ENCODE data around the gene PLOD2.

The PLOD2 gene

DNA sequence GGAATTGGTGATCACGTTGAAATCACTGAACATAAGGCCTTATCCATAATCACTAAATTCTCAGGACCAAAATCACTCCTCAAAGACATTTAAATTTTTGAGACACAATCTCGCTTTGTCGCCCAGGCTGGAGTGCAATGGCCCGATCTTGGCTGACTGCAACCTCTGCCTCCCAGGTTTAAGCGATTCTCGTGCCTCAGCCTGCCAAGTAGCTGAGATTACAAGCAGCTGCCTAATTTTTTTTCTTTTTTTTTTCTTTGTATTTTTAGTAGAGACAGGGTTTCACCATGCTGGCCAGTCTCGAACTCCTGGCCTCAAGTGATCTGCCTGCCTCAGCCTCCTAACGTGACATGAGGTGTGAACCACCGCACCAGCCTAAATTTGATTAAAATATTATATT lies 61.7 kb downstream of the PLOD2 start:
- DNase-seq (ENCODE audit: low spot score): no peak

DNA sequence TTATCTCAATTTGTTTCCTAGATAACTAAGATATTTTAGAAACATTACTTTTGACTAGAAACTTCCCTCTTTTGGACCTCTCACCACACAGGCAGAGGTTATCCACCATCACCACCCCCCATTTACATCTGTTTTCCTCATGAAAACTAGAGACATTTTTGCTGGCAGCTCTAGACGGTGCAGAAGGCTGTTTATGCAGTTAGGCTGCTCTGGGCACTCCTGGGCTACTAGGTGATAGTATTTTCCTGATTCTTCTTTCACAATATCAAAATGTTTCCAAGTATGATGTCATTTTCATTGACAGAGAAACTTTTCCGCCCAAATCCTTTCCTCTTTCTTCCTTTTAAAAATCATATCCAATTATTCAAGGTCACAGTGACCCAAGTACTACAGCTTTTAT lies 67.1 kb downstream of the PLOD2 start:
- no peak for DNase-seq (ENCODE audit: low spot score)

DNA sequence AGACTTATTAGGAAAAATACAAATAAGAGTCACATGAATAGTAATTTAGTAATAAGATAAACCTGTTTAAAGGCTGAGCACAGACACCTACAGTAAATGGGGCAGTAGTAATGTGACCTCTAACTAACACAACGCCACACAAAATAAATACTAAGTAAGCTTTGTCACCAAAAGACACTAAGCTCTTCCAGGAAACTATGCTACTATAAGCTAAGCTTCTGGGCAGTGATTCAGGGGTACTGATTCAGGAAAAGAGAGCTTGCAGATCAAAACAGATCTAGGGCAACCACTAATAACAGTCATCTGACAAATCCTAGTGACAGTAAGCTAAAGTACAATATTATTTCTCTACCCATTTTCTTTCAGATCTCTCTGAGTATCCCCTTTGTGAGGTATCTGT lies 68.8 kb downstream of the PLOD2 start:
- no peak for DNase-seq (ENCODE audit: low spot score)

DNA sequence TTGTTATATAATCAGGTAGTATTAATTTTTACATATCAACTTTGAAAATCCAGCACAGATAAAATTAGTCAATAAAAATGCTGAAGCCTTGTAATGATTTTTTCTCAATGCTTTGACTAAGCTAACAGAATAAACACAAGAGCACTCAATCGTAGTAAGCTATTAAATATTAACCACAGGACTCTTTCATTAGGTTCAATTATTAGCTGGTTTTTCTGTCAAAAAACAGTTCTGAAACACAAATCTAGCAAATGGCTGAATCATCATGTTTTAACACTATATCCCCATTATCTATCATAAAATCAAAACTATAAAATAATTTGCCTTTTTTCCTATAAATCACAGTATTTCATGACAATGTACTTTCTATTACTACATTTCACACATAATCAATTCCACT lies 69.6 kb downstream of the PLOD2 start:
- no peak for DNase-seq (ENCODE audit: low spot score)

DNA sequence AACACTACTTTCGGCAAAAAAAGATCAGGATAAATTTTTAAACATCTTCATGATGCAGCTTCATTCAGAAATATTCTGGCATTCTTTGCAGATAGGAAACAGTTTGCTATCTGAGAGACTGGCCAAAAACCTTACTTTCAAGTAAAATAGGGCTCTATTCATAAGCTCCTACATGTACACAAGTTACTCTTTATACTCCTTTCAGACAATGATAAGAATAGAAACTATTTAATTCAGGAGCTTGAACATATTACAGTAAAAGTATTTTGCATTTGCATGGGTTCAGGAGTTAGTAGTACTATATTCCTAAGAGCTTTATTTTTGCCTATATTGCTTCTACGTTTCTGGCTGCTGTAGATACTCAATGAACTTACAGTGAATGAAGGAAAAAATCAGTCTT lies 70.5 kb downstream of the PLOD2 start:
- no peak for DNase-seq (ENCODE audit: low spot score)

DNA sequence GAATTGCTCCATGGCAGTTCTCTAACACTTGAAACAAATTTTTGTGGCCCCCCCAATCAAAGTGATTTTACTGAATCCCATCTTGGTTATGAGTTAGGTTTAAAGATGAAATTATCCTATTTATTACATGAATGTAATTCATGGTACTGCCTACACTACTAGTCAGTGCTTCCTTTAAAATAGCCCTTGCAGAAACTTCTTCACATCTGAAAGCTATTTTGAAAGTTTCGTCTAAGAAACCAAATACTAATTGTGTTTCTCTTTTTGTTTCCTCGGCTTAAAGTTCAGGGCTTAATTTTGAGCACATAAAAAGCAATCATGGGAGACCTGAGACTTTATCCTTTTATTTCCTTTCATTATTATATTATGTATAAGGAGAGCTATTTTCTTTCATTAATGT lies 72.1 kb downstream of the PLOD2 start:
- no peak for DNase-seq (ENCODE audit: low spot score)

DNA sequence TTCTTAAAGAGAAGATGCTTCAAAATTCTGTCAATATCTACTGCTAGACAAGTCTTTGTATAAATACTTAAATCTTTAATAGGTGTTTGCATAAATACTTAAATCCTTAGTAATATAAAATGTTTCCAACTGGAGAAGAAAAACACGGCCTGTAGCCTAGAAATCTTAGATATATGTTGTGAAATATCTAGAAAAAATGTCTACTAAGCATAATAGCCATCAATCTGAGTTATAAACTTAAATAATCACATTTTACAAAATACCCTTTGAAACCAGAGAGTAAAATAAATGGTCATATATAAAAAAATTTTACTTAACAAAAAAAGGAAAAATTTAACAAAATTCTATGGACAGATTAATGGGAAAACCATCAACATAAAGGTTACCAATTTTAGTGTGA lies 73.9 kb downstream of the PLOD2 start:
- no peak for DNase-seq (ENCODE audit: low spot score)

DNA sequence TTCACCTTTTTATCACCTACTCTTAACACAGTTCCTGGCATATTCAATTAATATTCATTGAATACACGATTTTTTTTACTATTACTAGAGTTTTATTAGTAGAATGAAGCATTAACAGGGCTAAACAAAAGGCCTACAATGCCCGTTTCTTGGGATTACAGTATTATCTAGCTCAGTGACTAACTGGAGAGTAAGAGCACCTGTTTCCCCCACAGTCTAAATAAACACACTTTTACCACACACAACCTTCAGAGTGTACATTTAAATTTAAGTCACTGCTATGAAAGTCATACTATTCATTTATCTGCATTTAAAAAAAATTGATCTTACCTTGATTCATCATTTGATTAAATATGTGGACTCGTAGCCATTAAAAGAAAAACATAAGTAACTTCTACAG lies 74.8 kb downstream of the PLOD2 start:
- no peak for DNase-seq (ENCODE audit: low spot score)

DNA sequence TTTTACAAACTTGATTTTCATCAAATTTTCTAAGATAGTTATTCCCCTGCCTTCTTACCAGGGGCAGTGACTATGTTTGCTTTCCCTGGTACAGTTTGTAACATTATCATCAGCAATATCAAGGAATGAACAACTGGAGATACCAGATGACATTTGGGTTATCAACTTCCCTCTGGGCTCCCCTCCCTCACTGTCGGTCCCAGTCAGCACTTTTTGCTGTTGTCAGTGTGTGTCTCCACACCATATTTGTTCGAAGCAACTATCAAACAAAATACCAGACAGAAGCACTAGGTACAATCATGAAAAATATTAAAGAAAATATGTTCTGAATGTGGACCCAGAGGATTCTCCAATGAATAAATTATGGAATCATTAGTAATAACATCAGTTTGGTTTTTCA lies 75.3 kb downstream of the PLOD2 start:
- no peak for DNase-seq (ENCODE audit: low spot score)

DNA sequence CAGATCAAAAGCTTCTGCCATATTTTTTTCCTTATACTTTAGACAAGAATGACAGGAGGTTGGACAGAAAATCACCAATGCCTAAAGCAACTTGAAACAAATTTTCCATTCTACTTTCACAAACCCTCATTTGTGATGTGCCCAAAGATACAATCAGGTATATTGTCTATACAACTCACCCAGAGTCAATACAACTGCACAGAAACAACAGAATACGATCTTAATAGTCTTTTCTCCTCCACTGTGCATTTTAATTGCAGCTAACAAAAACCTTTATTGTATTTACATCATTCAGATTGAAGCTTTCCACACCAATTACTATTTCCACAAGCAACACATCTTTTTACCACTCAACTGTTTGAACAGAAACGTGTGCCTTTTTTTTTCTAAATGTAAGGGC lies 80.4 kb downstream of the PLOD2 start:
- no peak for DNase-seq (ENCODE audit: low spot score)

DNA sequence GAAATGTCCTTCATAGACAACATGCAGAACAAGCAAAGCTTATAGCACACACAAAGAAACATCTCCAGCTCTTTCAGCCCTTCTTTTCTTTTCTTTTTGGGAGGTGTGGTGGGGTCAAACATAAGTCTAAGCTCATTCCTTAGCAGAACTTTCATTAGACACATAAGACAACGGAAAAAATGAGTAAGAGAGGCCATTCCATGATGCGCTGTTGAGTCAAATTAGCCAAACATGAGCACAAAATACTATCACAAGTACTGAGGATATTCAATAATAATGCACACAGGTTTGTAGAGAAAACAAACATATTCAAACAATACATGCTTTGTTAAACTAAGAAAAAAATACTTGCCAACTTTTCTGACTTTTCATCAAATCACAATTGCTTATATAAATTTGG lies 83.0 kb downstream of the PLOD2 start:
- DNase-seq (ENCODE audit: low spot score): no peak

DNA sequence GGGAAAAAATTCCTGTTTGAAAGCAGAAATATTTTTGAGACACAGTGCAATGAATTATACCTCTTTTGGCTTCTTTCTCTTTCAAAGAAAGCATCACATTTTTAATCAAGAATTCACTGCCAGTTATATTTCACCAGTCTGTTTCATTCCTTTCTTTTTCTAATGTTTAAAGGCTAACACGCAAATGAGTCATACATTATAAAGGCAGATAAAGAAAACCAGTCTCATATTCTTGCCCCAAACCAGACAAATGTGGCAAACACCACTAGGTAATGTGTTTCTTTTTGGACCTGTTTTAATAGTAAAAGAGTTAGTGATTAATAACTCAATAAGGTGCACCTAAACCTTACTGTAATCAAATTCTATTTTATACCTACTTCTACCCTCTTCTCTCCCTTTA lies 83.8 kb downstream of the PLOD2 start:
- no peak for DNase-seq (ENCODE audit: low spot score)

DNA sequence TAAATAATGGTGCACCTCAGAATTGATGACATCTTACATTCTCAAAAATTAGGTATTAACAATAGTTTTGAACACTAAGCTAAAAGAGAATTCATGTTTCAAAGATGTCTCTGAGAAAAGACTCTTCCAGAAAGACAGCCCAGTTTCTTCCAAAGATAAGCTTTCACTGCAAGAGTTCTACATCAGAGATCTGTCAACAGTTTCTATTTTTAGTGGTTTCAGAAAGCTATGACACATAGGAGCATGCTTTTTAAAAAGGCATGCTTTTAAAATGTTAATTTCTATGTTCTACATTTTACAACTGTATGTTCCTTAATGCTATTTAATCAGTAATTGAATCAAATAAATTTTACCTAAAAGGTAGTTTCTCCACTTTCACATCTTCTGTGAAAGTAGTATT lies 88.2 kb downstream of the PLOD2 start:
- DNase-seq (ENCODE audit: low spot score): no peak

DNA sequence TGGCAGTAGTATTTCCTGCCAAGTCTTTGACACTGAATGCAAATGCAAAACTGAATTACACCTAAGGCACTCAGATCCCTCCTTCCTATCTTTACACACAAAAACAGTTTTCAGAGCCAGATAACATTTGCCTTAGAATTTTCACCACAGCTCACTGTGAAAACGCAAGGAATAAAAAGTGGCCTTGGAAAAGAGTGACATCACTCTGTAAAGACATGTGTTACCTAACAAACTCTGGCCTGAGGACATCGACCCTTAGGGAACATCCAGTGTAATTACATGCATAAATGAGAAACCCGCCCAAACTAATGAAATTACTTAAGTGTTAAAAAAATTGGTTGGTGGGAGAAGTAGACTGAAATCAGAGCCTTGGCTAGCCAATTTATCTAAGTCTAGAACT lies 88.9 kb downstream of the PLOD2 start:
- no peak for DNase-seq (ENCODE audit: low spot score)

DNA sequence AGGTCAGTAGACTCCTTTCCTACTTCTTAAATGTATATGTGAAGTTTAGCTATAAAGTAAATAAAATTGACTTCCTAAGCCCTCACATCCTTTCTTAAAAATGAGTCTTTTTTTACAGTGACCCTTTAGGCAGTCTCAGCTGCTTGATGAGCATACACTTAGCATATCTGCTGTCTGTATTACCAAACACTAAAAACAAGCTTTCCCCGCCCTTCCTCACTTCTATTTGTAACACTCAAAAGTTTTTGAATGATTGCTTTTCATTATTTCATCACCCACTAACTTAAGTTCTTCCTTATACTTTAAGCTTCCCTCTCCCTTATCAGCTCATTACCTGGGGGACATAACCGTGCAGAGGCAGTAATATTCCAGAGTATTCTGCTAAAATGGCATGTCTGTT lies 89.4 kb downstream of the PLOD2 start:
- DNase-seq (ENCODE audit: low spot score): no peak

DNA sequence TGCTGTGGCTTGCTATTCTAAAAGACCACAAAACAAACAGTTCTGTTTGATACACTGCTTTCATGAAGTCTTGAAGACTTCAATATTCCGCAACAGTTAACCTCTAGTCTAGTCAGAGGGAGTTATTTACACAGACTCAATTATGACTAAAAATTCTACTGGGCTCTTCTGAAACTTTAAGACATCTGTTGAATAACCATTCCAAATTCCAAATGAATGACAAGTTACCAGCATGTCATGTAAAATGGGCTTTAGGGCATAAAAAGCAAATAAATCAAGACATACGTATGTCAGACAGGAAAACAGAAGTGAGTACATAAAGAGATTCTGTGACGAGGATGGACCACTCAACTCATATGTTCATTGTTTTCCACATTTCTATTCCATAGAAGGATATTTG lies 93.9 kb downstream of the PLOD2 start:
- no peak for DNase-seq (ENCODE audit: low spot score)

DNA sequence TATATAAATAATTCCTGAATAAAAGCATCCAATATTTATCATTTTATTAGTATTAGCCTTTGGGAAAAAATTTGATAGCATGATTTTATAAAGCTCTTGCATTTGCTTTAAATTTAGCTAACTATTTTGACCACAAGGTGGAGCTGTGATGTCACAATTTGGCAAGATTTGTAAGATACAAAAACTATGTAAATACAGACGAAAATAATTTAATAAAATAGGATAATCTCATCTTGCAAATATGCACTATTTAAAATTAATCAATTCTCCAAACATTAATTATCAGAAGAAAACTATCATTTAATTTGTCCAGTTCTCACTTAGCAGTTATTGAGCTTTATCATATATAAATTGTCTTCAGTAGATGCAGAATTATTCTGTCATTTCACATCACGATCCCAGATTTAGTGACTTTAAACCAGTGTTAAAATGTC lies 95.4 kb downstream of the PLOD2 start:
- no peak for DNase-seq (ENCODE audit: low spot score)

DNA sequence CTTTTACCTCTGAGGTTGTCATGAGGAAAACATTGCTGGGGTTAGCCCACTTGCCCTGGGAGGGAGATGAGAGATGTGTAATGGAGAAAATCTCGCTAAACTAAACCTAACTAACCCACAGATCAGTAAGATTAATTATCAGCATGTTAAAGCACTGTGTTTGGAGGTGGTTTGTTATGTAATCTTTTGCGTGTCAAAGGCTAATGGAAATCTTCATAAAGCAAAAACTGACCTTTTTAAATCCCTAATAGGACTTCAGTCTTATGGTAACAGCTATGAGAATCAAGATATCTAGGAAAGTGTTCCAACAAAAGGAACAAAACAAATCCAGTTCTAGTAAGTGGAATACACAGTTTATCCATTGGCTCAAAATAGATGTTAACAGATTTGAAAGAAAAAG lies 102.7 kb downstream of the PLOD2 start:
- no peak for DNase-seq (ENCODE audit: low spot score)

DNA sequence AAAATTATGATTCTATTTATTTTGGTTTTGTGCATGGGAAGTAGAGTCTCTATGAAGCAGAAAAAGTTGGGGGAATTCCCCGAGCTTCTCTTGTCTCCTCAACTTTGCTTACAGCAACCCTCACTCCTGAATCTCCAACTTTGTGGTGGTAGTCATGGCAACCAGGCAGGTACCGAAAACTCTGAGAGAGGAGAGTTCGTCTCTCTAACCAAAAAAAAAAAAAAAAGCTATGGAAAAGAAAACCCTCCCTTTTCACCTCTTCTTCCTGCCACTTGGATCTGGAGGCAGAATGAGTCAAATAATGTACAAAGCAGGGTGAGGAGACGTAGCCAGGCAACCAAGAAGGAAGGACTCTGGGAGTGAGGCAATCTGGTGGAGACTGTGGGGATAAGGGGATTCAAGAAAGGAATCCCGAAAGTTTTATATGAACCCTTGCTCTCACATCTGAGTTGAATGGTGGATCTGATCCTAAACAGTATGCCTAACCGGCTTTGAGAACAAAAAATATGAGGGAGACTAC lies 108.1 kb downstream of the PLOD2 start:
- no peak for DNase-seq (ENCODE audit: low spot score)

DNA sequence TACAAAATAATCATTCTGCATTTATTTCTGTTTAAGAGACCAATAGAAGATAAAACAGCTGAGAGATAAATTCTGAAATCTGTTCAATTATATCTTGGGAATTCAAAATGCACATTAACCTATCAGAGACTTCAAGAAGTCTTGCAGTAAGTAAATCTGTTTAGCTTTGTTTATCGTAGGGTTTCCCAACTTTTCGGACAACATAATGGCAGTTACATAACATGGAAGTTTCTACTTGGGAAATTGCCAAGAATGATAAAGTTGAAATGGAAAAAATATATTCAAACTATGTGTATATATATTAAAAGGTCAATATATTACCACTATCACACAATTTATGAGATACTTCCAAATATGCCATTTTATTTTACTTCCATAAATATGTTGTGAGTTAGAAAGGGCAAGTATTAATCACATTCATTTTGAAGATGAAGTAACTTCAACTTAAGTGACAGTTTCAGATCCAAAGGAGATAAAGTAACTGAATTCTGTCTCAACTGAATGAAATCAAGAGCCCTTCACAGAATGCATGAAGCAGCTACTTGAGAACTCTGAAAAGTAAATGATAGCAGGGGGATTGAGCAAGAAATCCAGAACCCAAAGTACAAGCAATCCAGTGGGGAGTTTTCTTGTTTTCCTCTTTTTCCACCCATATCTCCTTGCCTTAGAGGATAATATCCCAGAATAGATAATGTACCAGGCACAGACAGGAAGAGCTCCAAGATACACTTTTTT lies 108.8 kb downstream of the PLOD2 start:
- DNase-seq (ENCODE audit: low spot score): no peak

DNA sequence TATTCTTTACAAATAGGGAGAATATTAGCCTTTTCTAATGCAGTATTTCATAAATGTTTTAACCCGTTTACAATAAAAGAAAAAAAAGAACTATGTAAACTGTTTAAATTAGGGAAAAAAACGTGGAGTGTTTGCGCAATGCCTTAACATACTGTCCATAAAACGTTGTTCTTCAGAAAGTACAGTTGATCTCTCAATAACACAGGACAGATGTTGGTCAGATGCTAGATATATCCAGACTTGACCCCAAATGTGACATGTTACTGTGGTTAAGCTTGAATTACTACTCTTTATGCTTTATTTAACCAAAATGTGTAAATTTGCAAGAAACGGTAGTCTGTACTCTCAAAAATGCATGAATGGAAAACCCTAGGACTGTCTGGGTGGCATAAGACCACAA lies 110.3 kb downstream of the PLOD2 start:
- no peak for DNase-seq (ENCODE audit: low spot score)

DNA sequence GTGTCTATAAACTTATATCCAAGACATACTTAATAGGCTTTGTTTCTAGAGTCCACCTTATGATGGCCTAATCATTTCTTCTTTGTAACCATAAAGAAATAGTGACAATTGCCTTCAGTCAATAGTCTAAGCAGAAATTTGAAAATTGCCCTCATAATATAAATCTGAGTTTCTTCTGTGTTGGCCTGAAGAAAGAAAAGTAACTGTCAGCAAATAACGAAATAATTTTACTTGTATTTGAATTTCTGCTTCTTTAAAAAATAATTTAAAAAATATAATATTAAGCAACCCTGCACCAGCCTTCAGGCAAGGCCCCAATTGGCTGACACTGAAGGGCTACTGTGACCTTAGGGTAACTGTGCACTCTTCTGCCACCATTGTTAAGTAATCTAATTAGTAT lies 113.5 kb downstream of the PLOD2 start:
- no peak for DNase-seq (ENCODE audit: low spot score)

DNA sequence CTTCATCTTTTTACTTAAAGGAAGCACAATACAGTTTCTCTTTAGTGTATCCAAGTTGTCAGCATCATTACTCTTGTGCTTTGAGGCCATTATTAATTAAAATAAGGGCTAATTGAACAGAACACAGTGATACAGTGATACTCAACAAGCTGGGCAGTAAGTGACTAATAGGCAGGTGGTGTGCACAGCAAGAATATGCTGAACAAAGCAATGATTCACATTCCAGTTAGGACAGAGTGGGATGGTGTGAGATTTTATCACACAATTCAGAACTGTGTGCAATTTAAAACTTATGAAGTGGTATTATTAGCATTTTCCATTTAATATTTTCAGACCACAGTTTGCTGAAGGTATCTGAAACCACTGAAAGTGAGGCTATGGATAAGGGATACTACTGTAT lies 116.9 kb downstream of the PLOD2 start:
- DNase-seq (ENCODE audit: low spot score): no peak

DNA sequence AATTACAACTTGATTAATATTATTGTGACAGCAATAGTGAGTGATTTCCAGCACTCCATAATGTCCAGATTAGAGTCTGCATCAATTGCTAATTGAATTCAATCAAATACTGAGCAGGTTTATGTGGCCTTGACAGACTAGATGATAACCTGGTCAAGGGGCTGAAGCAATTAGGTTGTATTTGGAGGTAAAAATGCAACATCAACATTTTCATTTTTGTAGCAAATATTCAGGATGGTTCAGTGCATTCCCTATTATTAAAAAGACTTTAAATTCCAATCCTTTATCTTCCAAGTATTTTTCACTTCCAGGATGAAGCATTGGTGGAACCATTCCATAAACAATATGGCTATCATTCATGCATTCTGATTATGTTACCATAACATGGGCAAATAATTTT lies 120.4 kb downstream of the PLOD2 start:
- no peak for DNase-seq (ENCODE audit: low spot score)

DNA sequence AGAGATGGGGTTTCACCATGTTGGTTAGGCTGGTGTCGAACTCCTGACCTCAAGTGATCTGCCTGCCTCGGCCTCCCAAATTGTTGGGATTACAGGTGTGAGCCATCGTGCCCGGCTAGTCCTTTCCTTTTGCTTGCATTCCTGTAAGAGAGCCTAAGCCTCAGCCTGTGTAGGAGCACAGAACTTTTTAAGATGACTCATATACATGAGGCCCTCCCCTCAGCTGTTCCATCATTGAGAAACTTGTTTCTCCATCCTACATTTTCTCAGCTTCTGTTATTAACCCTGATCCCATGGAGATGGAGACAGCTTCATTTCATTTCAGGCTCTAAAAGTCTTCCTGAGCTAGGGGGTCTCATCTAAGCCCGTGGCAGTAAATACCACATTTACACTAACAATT lies 123.3 kb downstream of the PLOD2 start:
- no peak for DNase-seq (ENCODE audit: low spot score)
